Karpas-422 (cell line): ENCODE results near the gene SYNPO2. TPM values are rescaled to one million over a fixed set of nuclear protein-coding genes. Genes with fewer than 3 reads are reported as not detected.
A peak's percentile ranks its signal among the peaks of the same experiment; 100 is the strongest.

Experiments used
- DNase-seq: peaks from one replicate; pipeline ENCODE4 v3.0.0-alpha.2; 2015
- H2AFZ ChIP-seq: fragments of 200-600 bp; sonication (generic); 2 replicates; pipeline ENCODE4 v1.6.1; 2014; ENCODE audit warnings: antibody characterized with exemption, low read length, mixed read lengths
- H3K27ac ChIP-seq: fragments of 200-600 bp; sonication (generic); 2 replicates; pipeline ENCODE4 v1.5.1; 2014; ENCODE audit warnings: mild to moderate bottlenecking, low read length, moderate library complexity
- H3K27me3 ChIP-seq: fragments of 200-600 bp; sonication (generic); 2 replicates; pipeline ENCODE4 v1.6.1; 2014; ENCODE audit warnings: low read length, mixed read lengths
- H3K36me3 ChIP-seq: fragments of 200-600 bp; sonication (generic); 2 replicates; pipeline ENCODE4 v1.6.1; 2014; ENCODE audit warnings: low read length, mixed read lengths; ENCODE audit not compliant: insufficient read depth
- H3K4me1 ChIP-seq: fragments of 200-600 bp; sonication (generic); 2 replicates; pipeline ENCODE4 v1.6.1; 2014; ENCODE audit warnings: mild to moderate bottlenecking, low read length, mixed read lengths
- H3K4me2 ChIP-seq: fragments of 200-600 bp; sonication (generic); 2 replicates; pipeline ENCODE4 v1.6.1; 2014; ENCODE audit warnings: low read length, low read depth, mild to moderate bottlenecking; ENCODE audit not compliant: poor library complexity, severe bottlenecking
- H3K4me3 ChIP-seq: fragments of 200-600 bp; sonication (generic); 2 replicates; pipeline ENCODE4 v1.5.1; 2014; ENCODE audit warnings: mild to moderate bottlenecking, antibody characterized with exemption, low read length, mixed read lengths
- H3K79me2 ChIP-seq: fragments of 200-600 bp; sonication (generic); 2 replicates; pipeline ENCODE4 v1.6.1; 2014; ENCODE audit warnings: mild to moderate bottlenecking, low read length, mixed read lengths
- H3K9ac ChIP-seq: fragments of 200-600 bp; sonication (generic); 2 replicates; pipeline ENCODE4 v1.6.0; 2014; ENCODE audit warnings: low read length
- H3K9me2 ChIP-seq: fragments of 200-600 bp; sonication (generic), shearing (Covaris generic); replicated peaks from 2 replicates; pipeline ENCODE4 v1.6.0; 2014; ENCODE audit warnings: mild to moderate bottlenecking, low read length, moderate library complexity; ENCODE audit not compliant: insufficient read depth
- H3K9me3 ChIP-seq: fragments of 300-700, 200-600 bp; sonication (generic); 2 replicates; pipeline ENCODE4 v1.6.1; 2014; ENCODE audit warnings: low read length, mixed read lengths
- H4K20me1 ChIP-seq: fragments of 200-600 bp; sonication (generic); 2 replicates; pipeline ENCODE4 v1.6.1; 2014; ENCODE audit warnings: mild to moderate bottlenecking, antibody characterized with exemption, low read length, low read depth; ENCODE audit not compliant: insufficient read depth
- total RNA-seq: library from RNA; depleted of rRNA; stranded (reverse); fragments of >200 nt; shearing (Covaris generic); gene quantifications from 2 replicates; pipeline ENCODE4 v1.2.3, GENCODE V29; 2014; ENCODE audit warnings: low replicate concordance; rRNA removed

SYNPO2 gene, protein sequence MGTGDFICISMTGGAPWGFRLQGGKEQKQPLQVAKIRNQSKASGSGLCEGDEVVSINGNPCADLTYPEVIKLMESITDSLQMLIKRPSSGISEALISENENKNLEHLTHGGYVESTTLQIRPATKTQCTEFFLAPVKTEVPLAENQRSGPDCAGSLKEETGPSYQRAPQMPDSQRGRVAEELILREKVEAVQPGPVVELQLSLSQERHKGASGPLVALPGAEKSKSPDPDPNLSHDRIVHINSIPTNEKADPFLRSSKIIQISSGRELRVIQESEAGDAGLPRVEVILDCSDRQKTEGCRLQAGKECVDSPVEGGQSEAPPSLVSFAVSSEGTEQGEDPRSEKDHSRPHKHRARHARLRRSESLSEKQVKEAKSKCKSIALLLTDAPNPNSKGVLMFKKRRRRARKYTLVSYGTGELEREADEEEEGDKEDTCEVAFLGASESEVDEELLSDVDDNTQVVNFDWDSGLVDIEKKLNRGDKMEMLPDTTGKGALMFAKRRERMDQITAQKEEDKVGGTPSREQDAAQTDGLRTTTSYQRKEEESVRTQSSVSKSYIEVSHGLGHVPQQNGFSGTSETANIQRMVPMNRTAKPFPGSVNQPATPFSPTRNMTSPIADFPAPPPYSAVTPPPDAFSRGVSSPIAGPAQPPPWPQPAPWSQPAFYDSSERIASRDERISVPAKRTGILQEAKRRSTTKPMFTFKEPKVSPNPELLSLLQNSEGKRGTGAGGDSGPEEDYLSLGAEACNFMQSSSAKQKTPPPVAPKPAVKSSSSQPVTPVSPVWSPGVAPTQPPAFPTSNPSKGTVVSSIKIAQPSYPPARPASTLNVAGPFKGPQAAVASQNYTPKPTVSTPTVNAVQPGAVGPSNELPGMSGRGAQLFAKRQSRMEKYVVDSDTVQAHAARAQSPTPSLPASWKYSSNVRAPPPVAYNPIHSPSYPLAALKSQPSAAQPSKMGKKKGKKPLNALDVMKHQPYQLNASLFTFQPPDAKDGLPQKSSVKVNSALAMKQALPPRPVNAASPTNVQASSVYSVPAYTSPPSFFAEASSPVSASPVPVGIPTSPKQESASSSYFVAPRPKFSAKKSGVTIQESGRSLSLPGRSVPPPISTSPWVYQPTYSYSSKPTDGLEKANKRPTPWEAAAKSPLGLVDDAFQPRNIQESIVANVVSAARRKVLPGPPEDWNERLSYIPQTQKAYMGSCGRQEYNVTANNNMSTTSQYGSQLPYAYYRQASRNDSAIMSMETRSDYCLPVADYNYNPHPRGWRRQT
- 0.94 and 1.2 TPM in 2 replicates for total RNA-seq

- no peaks in the 10 kb centered on the region; the same call in 1 of the 2 replicates for H3K27me3 ChIP-seq
- peak within 1 kb of the TSS; percentile 34; the same call in 1 of the 2 replicates for H2AFZ ChIP-seq
- H3K4me2 ChIP-seq: peak within 1 kb of the TSS; percentile 72
- peaks cover 25% of the 10 kb centered on the region for H3K4me1 ChIP-seq
- no peaks in the 10 kb centered on the region for H3K36me3 ChIP-seq
- no peaks in the 10 kb centered on the region for H3K79me2 ChIP-seq
- H3K27ac ChIP-seq: no peak within 1 kb of the TSS
- DNase-seq: peak; percentile 84
- H3K9me2 ChIP-seq: no peaks in the 10 kb centered on the region
- H3K9me3 ChIP-seq: no peaks in the 10 kb centered on the region
- peak within 1 kb of the TSS; percentile 65 for H3K4me3 ChIP-seq
- H4K20me1 ChIP-seq: no peaks in the 10 kb centered on the region
- peak within 1 kb of the TSS; percentile 60 for H3K9ac ChIP-seq
Measured at GRCh38 chr4:118888666-118889311, at the start of gene SYNPO2. SYNPO2 (plus strand) TSS chr4:118888854; CDS start chr4:118889037, 183 bp downstream.

DNA sequence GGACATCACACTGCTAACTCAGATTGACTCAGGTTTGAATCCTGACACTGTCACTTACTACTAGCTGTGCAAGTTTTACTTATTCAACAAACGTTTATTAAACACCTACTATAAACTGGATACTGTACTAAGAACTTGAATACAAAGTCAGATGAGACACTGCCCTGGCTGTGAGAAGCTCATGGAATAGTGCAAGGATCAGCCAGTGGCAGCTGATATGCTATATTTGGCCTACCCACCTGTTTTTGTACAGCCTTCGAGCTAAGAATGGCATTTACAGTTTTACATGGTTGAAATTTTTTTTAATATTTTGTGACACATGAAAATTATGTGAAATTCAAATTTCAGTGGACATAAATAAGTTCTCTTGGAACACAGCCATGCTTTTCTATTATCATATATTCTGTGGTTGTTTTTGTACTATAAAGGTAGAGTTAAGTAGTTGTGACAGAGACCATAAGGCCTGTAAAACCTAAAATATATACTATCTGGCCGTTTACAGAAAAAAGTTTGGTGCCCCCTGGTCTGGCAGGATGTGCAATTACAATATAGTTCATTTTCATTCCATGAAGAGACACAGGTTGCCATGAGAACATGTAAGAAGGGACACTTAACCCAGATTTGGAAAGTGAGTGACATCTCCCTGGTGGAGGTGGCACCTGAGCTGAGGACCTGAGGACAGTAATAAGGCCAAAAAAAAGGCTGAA is 49.3 kb upstream of the SYNPO2 start:
- Histone ChIP-seq H3K36me3 (no peaks in the 10 kb centered on the region), H3K9me2 (no peaks in the 10 kb centered on the region), H4K20me1 (no peaks in the 10 kb centered on the region), H3K4me1 (peaks cover 36% of the 10 kb centered on the region), H3K27ac (no peak overlapping the region), H3K9ac (no peak overlapping the region; the same call in 1 of the 2 replicates), H2AFZ (0 out of 2 replicates have a peak overlapping the region, but pooled peaks have one; percentile 9), H3K27me3 (no peaks in the 10 kb centered on the region), H3K4me2 (peak overlapping the region; percentile 27), H3K9me3 (no peaks in the 10 kb centered on the region), H3K4me3 (no peak overlapping the region), H3K79me2 (peaks cover 14% of the 10 kb centered on the region)
- DNase-seq: no peak

DNA sequence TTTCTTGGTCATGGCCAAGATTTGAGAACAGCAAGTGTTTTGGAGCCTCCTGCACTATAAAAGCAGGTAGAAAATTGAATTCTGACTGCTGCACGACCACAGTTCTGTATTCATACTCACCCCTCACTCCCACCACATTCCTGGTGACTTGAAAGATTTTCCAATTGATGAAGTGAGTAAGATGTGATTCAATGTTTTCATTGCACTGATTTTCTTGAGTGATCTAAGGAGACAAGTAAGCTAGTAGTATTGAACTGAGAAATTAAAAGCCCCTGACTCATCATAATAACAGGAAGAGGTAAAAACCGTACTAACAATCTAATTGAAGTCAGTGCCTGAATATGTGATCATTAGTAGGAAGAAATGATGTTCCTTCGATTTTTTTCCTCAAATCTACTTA is 46.6 kb upstream of the SYNPO2 start:
- no peaks in the 10 kb centered on the region for H3K27me3 ChIP-seq

GRCh38 chr4:118843237-118843636 is 45.4 kb upstream of the SYNPO2 start:
- no peak overlapping the region for H3K4me3 ChIP-seq
- no peak overlapping the region for H3K27ac ChIP-seq
- H3K27me3 ChIP-seq: no peaks in the 10 kb centered on the region

More for the DNA sequence above, 46.6 kb upstream of the SYNPO2 start:
- no peak overlapping the region for H2AFZ ChIP-seq
- H3K9ac ChIP-seq: no peak overlapping the region
- H3K4me1 ChIP-seq: peaks cover 21% of the 10 kb centered on the region
- no peaks in the 10 kb centered on the region for H4K20me1 ChIP-seq
- H3K79me2 ChIP-seq: no peaks in the 10 kb centered on the region
- no peak overlapping the region for H3K4me3 ChIP-seq
- H3K27ac ChIP-seq: no peak overlapping the region
- no peaks in the 10 kb centered on the region for H3K36me3 ChIP-seq
- H3K4me2 ChIP-seq: no peak overlapping the region
- no peaks in the 10 kb centered on the region for H3K9me3 ChIP-seq
- no peaks in the 10 kb centered on the region for H3K9me2 ChIP-seq
- DNase-seq: no peak

DNA sequence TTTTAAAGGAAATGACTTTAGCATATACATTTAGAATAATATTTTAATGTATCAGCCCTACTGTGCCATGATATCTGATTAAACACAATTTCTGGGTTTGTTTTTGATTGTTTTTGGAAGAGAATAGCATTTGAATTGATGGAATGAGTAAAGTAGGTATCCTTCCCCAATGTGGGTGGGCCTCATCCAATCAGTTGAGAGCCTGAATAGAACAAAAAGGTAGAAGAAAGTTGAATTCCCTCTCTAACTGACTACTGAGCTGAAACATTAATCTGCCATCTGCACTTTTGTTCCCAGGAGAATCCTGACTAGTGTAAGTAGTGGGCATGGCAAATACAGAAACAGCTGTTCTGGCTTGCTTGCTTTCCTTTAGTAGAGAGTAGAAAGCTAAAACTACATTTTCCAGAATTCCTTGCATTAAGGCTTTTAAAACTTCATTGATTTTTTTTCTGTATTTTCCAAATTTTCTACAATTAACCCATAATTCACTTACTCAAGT is 43.1 kb upstream of the SYNPO2 start:
- Histone ChIP-seq H2AFZ (no peak overlapping the region), H3K27ac (no peak overlapping the region), H3K4me1 (peaks cover 15% of the 10 kb centered on the region), H3K9ac (no peak overlapping the region), H3K36me3 (no peaks in the 10 kb centered on the region), H3K4me3 (no peak overlapping the region), H3K79me2 (no peaks in the 10 kb centered on the region), H3K9me2 (no peaks in the 10 kb centered on the region), H3K27me3 (no peaks in the 10 kb centered on the region), H3K4me2 (no peak overlapping the region), H3K9me3 (no peaks in the 10 kb centered on the region), H4K20me1 (no peaks in the 10 kb centered on the region)
- no peak for DNase-seq

More at GRCh38 chr4:118843237-118843636, 45.4 kb upstream of the SYNPO2 start:
- H4K20me1 ChIP-seq: no peaks in the 10 kb centered on the region
- no peak overlapping the region for H2AFZ ChIP-seq
- no peaks in the 10 kb centered on the region for H3K79me2 ChIP-seq
- no peaks in the 10 kb centered on the region for H3K9me2 ChIP-seq
- no peak overlapping the region for H3K4me2 ChIP-seq
- no peaks in the 10 kb centered on the region for H3K36me3 ChIP-seq
- H3K9ac ChIP-seq: no peak overlapping the region
- DNase-seq: no peak
- H3K4me1 ChIP-seq: peaks cover 17% of the 10 kb centered on the region
- H3K9me3 ChIP-seq: no peaks in the 10 kb centered on the region

DNA sequence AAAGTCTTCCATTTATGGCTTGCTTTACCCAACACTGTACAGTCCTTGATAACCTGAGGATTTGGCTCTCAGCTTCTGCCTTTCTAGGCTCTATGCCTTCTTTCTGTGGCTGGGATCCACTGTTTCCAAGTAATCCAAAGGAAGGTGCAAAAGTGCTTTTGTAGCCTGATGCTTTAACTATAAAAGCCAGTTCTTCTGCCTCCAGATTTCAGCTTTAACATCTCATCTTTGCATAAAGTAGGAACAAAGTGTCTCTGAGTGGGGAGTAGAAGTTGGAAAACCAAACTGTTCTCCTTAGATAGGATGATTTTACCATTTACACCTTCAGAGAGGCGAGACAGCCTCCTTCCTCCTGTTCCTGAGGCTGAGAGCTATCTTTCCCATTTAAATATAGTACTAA is 41.7 kb upstream of the SYNPO2 start:
- Histone ChIP-seq H3K36me3 (no peaks in the 10 kb centered on the region), H3K4me2 (no peak overlapping the region), H3K9ac (no peak overlapping the region), H3K4me3 (no peak overlapping the region), H3K9me3 (no peaks in the 10 kb centered on the region), H3K9me2 (no peaks in the 10 kb centered on the region), H3K79me2 (no peaks in the 10 kb centered on the region), H3K27me3 (no peaks in the 10 kb centered on the region), H4K20me1 (no peaks in the 10 kb centered on the region), H3K27ac (no peak overlapping the region), H3K4me1 (peaks cover 29% of the 10 kb centered on the region), H2AFZ (no peak overlapping the region)
- DNase-seq: no peak

DNA sequence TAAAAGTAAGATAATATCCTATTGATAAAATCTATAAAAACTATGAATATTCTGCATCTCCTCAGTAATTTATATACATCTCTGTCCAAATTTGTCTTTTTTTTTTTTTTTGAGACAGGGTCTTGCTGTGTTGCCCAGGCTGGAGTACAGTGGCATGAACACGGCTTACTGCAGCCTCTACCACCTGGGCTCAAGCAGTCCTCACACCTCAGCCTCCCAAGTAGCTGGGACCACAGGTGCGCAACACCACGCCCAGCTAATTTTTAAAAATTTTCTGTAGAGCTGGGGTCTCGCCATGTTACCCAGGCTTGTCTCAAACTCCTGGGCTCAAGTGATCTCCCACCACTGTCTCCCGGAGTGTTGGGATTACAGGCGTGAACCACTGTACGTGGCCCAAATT is 40.4 kb upstream of the SYNPO2 start:
- Histone ChIP-seq H3K27ac (no peak overlapping the region), H3K9me2 (no peaks in the 10 kb centered on the region), H2AFZ (no peak overlapping the region), H4K20me1 (no peaks in the 10 kb centered on the region), H3K4me3 (no peak overlapping the region), H3K36me3 (no peaks in the 10 kb centered on the region), H3K9ac (no peak overlapping the region), H3K4me2 (no peak overlapping the region), H3K27me3 (no peaks in the 10 kb centered on the region), H3K9me3 (no peaks in the 10 kb centered on the region), H3K4me1 (peaks cover 33% of the 10 kb centered on the region), H3K79me2 (no peaks in the 10 kb centered on the region)
- no peak for DNase-seq
